D341Med (cell line): ENCODE measurements around the gene DNAJC9.
"Not testable (repeated sequence)": the region's sequence is repeated elsewhere in the genome, so short reads cannot be mapped to it uniquely, and the experiment has no call there.

ENCODE experiments used
- DNase-seq: peaks from one replicate; pipeline ENCODE4 v3.0.0; 2012; ENCODE audit warnings: low spot score

The DNAJC9 gene, protein sequence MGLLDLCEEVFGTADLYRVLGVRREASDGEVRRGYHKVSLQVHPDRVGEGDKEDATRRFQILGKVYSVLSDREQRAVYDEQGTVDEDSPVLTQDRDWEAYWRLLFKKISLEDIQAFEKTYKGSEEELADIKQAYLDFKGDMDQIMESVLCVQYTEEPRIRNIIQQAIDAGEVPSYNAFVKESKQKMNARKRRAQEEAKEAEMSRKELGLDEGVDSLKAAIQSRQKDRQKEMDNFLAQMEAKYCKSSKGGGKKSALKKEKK

DNA sequence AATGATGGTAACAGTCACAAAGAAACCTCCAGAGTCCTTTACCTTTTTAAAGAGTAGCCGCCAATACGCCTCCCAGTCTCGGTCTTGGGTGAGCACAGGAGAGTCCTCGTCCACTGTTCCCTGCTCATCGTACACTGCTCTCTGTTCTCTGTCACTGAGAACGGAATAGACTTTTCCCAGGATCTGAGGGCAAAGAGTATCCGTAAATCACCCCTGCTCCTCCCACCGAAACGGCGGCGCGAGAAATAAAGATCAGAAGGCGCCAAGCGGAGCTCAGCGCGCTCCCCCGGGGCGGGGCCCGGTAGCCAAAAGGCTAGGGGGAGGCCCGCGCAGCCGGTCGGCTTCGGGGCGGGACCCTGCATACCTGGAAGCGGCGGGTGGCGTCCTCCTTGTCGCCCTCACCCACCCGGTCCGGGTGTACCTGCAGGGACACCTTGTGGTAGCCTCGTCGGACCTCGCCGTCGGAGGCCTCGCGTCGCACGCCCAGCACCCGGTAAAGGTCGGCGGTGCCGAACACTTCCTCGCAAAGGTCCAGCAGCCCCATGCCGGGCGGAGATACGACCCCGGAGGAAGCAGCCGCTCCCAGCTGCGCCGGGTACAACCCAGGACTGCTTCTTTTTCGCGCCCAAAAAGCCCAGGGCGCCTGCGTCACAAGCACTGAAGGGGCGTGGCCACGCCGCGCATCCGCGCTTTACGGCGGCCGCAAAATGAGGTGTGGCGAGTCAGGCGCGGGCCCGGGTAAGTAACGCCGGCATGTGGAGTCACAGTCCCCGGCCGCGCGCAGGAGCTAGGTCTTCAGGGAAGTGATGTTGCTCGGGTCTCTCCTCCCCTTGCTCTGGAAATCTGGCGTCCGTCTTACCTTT, at the start of gene DNAJC9:
Gene DNAJC9, minus strand, starts transcription at position 610 of the 863 bp plus-strand sequence. Its CDS starts 66 bp downstream, at position 544.
- peak; percentile 90 for DNase-seq

DNA sequence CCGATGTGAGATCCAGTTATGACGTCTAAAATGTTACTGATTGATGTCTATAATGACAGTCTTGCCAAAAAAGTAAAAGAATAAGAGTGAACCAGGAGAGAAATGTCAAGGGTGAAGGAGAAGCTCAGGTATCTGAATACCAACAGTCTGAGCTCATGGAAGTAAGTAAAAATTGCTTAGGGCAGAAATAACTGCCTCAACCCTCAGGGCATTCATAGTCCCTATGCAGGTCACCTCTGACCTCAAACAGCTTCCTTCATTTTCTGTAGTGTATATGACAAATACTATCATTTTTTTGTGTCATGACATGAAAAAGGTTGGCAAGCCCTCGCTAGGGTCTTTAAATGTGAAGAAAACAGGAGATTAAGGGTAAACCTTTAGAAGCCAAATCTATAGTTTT, 46.4 kb upstream of the DNAJC9 start:
- DNase-seq, result no peak

DNA sequence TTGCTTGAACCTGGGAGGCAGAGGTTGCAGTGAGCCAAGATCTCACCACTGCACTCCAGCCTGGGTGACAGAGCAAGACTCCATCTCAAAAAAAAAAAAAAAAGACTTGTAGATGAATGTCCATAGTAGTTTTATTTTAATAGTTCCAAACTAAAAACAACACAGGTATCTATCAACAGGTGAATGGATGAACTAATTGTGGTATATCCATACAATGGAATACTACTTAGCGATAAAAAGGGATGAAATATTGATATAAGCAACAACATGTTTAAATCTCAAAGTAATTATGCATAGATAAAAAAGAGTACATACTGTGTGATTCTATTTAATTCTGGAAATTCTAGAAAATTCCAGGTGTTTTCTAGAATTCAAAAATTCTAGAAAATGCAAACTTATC, 42.9 kb upstream of the DNAJC9 start:
- DNase-seq, result no peak

DNA sequence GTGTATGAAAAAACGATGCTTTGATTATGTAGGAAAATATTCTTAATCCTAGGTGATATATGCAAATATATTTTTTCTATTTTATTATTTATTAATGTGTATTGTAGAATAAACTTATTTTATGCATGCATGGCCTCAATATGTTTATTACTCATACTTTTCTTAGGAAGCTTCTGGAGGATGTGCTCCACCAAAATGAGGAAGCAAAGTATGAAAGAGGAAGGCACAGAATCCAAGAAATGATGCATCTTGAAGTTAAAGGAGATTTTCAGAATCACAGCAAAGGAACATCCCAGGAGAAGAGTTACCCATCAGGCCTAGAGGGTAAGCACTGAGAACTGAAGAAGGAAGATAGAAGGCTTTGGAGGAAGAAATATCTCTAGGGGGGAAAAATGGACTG, 40.4 kb upstream of the DNAJC9 start:
- DNase-seq, result no peak

DNA sequence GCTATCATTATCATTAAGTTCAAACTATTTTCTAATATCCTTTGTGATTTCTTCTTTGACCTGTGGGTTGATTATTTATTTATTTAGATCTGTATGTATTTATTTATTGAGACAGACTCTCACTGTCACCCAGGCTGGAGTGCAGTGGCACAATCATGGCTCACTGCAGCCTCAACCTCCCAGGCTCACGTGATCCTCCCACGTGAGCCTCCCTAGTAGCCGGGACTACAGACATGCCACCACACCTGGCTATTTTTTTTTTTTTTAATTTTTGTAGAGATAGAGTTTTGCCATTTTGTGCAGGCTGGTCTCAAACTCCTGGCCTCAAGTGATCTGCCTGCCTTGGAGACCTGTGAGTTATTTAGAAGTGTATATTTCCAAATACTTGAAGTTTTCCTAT, 34.0 kb upstream of the DNAJC9 start:
- no peak for DNase-seq

DNA sequence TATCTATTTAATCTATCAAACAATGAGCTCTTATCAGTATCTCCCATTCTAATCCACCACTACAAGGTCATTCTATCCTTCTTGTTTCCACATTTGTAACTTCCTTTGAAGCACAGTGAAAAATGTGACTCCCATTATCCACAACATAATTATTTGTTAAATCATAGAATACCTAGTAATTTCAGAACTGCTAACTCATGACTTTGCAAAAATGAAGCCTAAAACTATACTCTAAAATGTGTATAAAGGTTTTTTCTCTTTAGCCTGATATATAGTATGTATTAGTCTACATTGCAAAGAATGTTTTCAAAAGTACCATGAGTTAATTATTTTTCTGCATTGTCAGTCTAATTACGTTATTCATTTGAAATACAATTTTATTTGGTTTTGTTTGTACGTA, 17.4 kb upstream of the DNAJC9 start:
- DNase-seq, result no peak

DNA sequence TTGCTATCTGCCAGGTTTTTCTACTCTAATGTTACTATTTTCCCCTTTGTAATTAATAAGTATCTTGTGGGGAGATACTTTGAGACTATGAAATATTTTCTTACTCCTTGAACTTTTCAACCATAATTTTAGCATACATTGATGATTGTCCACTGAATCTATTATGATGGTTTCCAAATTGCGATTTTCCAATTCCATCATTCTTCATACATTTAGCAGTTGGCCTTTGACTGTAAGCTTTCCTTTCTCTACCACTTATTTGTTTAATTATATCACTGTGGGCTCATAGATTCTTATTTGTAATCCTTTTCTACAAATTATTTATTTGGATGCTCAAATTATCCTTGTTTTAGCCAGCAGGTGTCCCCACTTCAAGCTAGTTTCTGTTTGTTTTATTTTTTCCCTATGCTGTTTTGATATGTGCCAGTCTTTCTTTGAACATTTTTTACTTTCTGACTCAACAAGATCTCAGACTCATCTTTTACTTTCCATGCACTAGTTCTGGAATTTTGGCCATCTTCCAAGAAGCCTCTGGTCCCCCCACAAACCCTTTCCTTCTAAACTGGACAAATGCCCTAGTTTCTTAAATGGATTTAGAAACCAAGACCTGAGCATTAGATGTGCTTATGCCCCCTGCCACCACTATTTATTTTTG, 16.8 kb upstream of the DNAJC9 start:
- no peak for DNase-seq

DNA sequence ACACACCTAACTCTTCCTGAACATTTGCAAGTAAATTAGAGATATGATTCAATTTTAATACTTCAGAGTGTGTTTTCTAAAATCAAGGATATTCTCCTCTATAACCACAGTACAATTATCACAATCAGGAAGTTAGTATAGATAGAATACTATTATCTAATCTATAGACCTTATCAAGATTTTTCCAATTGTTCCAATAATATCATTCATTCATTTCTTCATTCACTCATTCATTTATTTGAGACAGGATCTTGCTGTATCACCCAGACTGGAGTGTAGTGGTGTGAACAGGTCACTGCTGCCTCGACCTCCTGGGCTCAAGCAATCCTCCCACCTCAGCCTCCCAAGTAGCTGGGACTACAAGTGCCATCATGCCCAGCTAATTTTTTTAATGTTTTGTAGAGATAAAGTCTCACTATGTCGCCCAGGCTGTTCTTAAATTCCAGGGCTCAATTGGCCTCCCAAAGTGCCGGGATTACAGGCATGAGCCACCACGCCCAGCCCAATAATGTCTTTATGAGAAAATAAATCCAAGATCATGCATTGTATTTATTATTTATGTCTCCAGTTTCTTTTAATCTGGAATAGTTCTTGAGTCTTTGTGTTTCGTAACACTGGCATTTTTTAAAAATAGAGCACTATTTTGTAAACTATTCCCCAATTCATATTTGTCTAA, 16.0 kb upstream of the DNAJC9 start:
- DNase-seq, result no peak

DNA sequence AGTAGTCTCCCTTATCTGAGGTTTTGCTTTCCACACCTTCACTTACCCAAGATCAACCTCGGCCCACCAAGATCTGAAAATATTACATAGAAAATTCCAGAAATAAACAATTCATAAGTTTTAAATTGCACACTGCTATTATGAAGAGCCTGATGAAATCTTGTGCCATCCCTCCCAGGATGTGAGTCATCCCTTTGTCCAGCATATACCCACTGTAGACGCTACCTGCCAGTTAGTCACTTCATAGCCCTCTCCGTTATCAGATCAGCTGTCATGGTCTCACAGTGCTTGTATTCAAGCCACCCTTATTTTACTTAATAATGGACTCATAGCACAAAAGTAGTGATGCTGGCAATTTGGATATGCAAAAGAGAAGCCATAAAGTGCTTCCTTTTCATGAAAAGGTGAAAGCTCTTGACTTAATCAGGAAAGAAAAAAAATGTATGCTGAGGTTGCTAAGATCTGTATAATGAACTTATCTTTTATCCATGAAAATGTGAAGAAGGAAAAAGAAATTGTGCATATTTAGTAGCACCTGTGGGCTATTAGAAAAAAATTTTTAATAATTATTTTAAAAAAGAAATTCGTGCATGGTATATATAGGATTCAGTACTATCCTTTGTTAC, 15.2 kb upstream of the DNAJC9 start:
- no peak for DNase-seq

DNA sequence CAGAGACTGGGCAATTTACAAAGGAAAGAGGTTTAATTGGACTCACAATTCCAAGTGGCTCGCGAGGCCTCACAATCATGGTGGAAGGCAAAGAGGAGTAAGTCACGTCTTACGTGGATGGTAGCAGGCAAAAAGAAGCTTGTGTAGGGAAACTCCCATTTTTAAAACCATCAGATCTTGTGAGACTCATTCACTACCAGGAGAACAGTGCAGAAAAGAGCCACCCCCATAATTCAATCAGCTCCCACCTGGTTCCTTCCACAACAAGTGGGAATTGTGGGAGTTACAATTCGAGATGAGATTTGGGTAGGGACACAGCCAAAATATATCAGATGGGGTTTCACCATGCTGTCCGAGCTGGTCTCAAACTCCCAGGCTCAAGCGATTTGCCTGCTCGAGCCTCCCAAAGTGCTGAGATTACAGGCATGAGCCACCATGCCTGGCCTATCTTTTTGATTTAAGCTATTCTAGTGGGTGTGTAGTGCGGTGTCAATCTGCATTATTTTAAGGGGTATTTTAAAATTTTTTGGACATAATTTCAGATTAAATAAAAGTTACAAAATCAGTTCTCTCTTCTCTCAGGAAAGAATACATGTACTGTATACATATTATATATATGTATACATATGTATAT, 14.4 kb upstream of the DNAJC9 start:
- DNase-seq, result no peak

DNA sequence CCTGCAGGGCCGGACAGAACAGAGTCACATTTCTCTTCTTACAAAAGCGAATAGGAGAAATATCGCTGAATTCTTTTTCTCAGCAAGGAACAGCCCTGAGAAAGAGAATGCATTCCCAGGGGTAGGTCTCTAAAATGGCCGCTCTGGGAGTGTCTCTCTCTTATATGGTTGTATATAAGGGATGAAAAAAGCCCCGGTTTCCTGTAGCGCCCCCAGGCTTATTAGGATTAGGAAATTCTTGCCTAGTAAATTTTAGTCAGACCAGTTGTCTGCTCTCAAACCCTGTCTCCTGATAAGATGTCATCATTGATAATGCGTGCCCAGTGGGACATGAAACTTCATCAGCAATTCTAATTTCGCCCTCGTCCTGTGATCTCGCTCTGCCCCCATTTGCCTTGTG, 11.6 kb upstream of the DNAJC9 start:
- not testable (repeated sequence) for DNase-seq

DNA sequence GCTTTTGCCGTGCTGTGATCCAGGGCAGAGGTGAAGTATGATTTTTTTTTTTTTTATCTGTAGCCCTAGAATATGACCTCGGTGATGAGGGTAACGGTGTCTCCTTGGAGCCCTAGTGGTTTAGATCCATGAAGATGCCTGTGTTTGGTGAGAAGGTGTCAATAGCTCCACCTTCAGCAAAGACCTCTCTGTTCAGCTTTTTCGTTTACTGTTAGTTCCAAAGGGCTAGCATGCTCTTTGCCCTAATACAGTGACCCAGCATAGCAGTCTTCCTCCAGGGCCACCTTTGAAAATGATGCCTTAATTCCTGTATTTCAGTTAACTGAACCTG, 6.1 kb upstream of the DNAJC9 start:
- DNase-seq, result no peak

DNA sequence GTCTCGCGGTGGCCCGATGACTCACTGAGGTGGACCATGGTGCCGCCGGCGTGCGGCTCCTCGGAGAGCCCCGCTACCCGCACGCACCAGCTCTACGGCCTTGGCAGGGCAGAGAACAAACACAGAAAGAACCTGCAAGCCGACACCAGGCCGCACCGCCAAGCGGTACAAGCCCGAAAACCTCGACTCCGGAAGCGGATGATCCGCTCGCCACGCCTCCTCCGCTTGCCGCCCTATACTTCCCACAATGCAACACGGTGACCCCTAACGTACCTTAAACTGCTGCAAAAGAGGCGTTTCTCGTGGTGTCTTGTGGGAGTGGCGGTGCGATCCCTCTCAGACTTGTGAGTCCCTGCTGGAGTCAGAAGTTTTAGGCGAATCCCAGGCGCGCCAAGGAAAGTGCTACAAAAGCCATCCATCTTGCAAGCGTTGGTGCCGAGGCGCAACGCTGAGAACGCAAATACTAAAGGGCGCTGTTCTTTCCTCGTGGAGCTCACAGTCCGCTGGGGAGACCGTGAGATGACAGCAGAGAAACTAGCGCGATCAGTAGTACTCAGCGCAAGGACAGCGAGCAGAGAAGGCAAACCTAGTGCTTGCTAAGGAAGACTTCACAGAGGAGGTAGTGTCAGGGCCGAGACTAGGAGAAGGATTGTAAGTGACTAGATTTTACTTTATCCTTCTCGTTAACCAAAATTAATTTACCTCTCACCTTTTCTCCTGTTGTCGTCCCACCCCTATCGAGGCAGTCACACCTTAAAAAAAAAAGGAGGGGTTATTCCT, 5.6 kb upstream of the DNAJC9 start, which contains the start of gene MRPS16:
Gene MRPS16, minus strand, starts transcription at position 200 of the 780 bp plus-strand sequence. Its CDS starts 162 bp downstream, at position 38.
- peak; percentile 85 for DNase-seq

DNA sequence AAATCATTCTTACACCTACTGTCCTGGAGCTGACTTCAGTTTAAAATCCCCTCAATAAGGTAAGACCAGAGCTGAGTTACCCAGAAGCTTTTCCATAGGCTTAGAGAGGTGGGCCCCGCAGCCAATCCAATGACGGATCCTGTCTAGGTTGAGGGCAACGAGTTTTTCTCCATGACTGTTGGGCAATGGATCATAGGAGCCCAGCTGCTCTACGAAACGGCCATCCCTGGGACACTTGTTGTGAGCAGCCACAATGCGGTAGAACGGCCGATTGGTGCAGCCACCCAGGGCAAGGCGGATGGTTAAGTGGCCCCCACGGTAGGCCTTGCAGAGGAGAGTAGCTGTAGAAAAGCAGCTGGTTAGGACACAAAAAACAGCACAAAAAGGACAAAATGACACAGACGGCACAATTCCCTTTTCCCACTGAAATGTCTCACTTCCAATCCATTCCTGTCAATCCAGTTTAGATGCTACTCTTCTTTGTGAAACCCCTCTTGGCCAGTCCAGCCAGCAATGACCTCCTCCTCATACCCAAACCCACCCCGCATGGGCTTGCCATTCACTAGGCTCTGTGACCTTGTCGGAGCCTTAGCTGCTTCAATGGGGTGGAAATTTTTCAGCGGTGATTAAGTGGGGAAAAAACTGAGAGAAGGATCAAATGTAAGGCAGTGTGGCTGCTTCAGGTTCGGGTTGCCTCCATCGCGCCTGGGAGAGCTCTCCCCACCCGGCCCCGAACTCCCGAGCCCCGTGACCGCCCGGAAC, 4.8 kb upstream of the DNAJC9 start:
- no peak for DNase-seq

DNA sequence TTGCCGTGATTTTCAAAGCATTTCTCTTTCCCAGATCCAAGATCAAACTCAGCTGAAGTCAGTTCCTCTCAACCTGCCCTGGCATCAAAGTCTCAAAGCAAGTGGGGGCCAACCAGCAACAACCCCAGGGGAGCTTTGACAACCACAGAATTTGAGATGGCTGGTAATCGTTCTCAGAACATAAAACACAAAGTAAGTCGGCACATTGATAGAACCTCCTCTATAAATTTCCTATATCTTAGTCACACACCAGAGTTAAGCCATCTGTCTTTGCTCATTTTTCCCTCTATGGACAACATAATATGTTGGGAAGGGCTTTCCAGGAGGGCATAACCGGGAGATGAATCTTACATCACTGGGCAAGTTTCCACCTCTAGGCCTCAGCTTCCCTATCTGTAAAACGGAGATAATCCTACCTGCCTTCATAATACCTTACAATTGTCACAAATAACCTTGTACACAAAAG, 1.2 kb upstream of the DNAJC9 start:
- no peak for DNase-seq

DNA sequence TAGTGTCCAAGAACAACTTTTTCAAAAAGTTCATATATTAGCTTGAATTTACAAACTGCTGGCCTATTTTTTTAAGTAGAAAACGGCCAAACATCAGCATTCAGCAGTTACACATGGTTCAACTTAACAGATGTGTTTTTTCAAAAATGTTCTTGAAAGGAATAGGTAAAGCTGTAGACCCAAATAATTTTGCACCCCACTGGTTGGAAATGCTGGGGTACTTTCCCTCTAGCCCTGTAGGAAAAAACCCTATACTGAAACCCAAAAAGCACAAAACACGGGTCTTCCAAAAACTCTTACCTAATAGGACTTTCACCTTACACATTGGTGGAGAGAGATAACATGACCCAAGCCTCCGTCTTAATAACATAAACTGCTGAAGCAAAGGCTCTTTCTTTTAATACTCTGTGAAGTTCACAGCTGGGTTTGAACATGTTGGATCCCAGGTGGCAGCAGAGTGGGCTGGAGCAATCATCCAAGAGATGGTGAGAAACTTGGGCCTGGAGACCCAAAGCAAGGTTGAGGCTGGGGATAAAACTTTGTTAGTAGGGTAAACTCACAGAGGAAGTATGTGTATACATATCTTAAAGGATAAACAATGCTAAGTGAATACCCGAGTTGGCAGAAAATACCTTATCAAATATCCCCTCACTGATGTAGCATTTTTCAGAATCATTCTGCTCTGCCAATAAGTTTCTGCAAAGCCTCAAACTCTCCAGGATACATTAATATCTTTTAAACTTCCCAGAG, 629 bp upstream of the DNAJC9 start:
- DNase-seq, result no peak

DNA sequence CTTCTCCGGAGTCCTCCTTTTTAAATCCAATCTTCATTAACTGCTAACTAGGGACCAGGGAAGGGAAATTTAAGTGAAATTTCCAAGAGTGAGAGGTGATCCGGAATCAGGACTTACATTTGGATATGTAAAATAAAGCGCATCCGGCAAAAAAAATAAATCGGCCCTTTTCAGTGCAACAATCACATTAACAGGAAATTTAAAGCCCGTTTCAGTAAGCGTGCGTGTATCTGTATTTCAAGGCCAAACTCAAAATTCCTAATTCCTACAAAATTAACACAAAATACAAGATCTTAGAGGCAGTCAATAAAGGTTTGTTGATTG, 771 bp downstream of the DNAJC9 start:
- no peak for DNase-seq

DNA sequence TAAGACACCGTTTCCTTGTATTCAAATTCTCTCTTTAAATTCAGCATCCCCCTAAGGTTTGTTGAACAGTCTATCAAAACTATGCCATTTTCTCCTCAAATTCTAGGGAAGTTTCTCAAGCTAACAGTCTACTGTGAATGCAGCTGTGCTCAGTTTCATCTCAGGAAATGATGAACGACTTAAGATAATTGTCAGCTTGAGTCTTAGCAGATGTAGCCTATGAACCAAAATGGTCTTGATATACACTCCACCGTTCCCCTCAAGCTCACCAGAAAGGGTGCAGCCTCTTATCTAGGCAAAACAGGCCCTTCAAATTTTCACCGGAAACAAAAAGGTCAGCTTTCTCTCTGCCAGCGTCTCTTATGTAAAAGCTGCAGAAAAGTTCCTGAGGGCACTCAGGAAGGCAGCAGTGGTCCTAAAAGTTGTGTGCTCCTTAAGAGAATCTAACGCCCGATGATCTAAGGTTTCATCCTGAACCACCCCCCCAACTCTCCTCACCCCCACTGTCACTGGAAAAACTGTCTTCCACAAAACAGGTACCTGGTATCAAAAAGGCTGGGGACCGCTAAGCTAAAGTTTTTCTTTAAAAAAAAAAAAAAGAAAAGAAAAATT, 2.1 kb downstream of the DNAJC9 start:
- no peak for DNase-seq

DNA sequence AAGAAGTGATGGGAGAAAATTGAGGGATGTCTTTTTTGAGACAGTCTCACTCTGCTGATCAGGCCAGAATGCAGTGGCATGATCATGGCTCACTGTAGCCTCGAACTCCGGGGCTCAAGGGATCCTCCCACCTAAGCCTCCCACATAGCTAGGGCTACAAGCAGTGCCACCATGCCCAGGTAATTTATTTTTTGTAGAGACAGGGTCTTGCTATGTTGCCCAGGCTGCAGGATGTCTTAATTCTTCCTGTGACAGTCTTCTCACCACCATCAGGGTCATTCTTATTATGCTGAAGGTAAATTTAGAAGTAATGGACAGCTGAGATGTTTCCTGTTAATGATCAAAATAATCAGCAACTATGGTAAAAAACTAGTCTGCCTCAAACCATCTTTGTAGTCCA, 7.1 kb downstream of the DNAJC9 start:
- no peak for DNase-seq
